GM18951 (cell line): ENCODE data around the gene RASGRP4.
"Not testable (repeated sequence)": the region's sequence is repeated elsewhere in the genome, so short reads cannot be mapped to it uniquely, and the experiment has no call there.

ENCODE experiments used
- POLR2A ChIP-seq: IDR thresholded peaks from 4 replicates; pipeline ENCODE4 v1.6.1; 2011; ENCODE audit warnings: mild to moderate bottlenecking; ENCODE audit not compliant: insufficient read length, insufficient read depth; ENCODE audit errors: extremely low read depth
- in situ Hi-C: fragments of 300-500 bp; cut with MboI; formaldehyde crosslinking; loops from one replicate; pipeline ENCODE4 v1.12.0; 2022; ENCODE audit warnings: low sequenced_read_pairs, mixed read lengths, inconsistent platforms; ENCODE audit not compliant: unreplicated experiment

Gene RASGRP4

DNA sequence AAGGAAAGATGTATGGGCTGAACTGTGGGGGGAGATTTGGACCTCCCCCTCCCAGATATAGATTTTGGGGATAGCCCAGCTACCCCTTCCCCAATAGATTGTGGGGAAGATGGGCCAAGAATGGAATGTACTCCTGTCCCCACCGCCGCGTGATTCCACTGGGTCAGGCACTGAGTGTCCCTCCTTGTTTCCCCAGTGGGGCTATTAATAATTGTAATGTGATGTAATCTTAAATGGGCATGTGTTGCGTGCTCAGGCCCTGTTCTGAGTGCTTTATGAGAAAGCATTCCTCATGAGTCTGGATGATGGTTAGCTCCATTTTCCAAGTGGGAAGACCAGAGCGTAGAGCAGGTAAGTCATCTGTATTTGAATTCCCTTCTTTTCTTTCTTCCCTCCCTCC, 50.3 kb downstream of the RASGRP4 start:
- in situ Hi-C loops = no loop called here
- TF ChIP-seq POLR2A = no peak

DNA sequence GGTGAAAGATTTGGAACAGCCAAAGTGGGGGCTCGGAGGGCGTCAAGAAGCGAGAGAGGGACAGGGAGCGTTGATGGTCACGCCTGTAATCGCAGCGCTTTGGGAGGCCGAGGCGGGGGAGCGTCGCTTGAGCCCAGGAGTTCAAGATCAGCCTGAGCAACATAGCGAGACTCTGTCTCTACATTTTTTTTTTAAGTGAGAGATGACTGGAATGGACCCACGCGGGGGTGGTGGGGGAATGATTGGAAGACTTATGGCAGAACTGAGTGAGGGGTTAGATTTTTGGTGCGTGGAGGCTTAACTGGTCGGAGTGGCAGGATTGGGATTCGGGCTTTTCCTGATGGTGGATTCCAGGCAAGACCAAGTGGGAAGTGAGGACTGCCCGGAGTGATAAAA, 50.9 kb downstream of the RASGRP4 start:
- no peak for TF ChIP-seq POLR2A
- in situ Hi-C loops = no loop called here

DNA sequence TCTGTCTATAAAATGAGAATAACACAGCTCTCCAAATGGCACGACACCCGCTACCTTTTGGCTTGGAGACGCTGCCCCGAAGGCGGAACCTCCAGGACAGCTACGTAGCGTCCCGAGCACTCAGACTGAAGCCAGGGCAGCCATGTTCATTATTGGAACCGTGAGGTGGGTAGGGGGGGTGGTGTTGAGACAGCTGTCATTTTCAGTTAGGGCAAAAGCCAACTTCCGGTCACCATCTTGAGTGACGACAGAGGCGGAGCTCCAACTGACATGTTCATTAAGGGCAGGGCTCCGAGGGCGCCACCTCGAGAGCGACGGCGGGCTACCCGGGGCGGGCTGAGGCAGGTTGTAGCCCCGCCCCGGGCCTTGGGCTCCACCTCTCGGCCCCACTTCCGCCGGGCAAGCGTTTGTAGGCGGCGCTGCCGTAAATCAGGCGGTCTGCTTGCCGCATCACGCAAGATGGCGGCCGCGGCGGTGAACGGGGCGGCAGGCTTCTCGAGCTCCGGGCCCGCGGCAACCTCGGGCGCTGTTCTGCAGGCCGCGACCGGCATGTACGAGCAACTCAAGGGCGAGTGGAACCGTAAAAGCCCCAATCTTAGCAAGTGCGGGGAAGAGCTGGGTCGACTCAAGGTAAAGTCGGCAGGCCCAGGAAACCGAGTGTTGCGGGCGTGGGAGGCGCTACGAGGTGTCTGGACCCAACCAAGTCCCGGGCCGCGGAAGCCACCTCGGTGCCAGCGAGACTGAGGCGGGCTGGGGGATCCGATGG, 51.5 kb downstream of the RASGRP4 start, which contains the start of gene PSMD8:
Gene PSMD8, plus strand, starts transcription at position 240 of the 766 bp plus-strand sequence. Its CDS starts 31 bp downstream, at position 271.
- in situ Hi-C loops = no loop called here
- peak; percentile 99 for TF ChIP-seq POLR2A

DNA sequence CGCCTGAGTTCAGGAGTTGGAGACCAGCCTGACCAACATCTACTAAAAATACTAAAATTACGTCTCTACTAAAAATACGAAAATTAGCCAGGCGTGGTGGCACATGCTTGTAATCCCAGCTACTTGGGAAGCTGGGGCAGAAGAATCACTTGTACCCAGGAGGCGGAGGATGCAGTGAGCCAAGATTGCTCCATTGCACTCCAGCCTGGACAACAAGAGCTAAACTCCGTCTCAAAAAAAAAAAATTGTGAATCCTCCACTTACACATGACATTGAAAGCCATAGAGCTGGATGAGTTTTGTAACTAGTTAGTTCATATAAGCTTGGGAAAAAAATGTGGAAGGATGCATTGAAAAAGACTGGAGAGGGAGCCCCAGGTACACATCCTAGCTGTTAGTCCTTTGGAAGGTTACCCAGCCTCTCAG, 52.1 kb downstream of the RASGRP4 start:
- in situ Hi-C loops = no loop called here
- no peak for TF ChIP-seq POLR2A

DNA sequence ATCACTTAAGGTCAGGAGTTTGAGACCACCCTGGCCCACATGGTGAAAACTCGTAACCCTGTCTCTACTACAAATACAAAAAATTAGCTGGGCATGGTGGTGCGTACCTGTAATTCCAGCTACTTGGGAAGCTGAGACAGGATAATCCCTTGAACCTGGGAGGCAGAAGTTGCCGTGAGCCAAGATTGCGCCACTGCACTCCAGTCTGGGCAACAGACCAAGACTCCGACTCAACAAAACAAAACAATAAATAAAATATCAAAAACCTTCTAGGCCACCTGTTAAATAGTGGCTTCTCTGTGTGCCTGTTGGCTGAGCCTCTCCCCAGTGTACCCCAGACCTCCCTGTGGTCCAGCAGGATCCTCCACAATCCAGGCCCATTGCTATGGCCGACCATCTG, 54.9 kb downstream of the RASGRP4 start:
- no peak for TF ChIP-seq POLR2A
- in situ Hi-C loops = no loop called here

DNA sequence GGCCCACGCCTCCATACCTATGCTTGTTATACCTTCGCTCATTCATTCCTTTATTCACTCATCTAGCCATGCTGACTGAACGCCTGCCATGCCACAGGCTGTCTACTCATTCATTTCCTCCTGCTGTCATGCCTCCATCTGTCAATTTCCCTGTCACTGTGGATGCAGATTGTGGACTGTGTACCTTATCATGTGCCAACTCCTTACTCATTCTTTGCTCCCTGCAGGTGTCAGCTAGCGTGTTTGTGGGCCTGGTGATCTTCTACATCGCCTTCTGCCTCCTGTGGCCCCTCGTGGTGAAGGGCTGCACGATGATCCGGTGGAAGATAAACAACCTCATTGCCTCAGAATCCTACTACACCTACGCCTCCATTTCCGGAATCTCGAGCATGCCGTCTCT, 55.7 kb downstream of the RASGRP4 start:
- TF ChIP-seq POLR2A = no peak
- in situ Hi-C loops = no loop called here

DNA sequence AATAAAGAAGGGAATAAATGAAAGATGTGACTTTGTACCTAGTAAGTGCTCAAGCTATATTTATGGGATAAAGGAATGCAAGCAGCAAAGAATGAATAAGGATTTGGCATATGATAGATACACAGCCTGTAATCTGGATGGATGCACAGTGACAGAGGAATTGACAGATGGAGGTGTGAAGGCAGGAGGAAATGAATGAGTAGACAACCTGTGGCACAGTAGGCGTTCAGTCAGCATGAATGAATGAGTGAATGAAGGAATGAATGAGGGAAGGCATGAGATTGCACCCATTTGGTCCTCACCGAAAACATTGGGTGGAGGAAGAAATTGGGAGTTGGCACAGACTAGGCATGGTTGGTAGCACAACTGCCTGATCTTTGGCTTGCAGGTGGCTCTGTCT, 56.4 kb downstream of the RASGRP4 start:
- in situ Hi-C loops = no loop called here
- TF ChIP-seq POLR2A = no peak

DNA sequence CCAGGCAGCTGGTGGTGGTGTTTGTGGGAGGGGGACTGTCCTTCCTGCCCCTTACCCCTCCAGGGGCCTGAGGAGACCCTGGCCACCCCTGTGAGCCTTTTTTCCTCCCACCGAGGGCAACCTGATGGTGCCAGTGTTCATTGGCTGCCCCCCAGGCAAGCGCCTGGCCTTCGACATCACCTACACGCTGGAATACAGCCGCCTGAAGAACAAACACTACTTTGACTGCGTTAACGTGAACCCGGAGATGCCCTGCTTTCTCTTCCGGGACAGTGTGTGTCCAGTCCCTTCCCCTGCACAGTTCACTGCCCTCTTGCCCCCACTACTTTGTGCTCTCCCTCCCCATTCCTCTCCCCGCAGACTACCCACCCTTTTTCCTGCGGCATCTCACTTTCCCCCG, 59.0 kb downstream of the RASGRP4 start:
- TF ChIP-seq POLR2A = no peak
- in situ Hi-C loops = no loop called here

DNA sequence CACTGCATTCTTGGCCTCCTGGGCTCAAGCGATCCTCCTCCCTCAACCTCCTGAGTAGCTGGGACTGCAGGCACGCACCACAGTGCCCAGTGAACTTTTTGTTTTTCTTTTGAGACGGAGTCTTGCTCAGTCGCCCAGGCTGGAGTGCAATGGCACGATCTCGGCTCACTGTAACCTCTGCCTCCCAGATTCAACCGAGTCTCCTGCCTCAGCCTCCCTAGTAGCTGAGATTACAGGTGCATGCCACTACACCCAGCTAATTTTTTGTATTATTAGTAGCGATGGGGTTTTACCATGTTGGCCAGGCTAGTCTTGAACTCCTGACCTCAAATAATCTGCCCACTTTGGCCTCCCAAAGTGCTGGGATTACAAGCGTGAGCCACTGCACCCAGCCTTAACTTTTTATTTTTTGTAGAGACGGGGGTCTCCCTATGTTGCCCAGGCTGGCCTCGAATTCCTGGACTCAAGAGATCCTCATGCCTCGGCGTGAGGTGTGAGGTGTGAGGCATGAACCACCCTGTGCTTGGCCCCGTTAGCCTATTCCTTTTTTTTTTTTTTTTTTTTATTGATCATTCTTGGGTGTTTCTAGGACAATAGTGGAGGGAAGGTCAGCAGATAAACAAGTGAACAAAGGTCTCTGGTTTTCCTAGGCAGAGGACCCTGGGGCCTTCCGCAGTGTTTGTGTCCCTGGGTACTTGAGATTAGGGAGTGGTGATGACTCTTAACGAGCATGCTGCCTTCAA, 62.9 kb downstream of the RASGRP4 start:
- in situ Hi-C loops = not testable (repeated sequence)

DNA sequence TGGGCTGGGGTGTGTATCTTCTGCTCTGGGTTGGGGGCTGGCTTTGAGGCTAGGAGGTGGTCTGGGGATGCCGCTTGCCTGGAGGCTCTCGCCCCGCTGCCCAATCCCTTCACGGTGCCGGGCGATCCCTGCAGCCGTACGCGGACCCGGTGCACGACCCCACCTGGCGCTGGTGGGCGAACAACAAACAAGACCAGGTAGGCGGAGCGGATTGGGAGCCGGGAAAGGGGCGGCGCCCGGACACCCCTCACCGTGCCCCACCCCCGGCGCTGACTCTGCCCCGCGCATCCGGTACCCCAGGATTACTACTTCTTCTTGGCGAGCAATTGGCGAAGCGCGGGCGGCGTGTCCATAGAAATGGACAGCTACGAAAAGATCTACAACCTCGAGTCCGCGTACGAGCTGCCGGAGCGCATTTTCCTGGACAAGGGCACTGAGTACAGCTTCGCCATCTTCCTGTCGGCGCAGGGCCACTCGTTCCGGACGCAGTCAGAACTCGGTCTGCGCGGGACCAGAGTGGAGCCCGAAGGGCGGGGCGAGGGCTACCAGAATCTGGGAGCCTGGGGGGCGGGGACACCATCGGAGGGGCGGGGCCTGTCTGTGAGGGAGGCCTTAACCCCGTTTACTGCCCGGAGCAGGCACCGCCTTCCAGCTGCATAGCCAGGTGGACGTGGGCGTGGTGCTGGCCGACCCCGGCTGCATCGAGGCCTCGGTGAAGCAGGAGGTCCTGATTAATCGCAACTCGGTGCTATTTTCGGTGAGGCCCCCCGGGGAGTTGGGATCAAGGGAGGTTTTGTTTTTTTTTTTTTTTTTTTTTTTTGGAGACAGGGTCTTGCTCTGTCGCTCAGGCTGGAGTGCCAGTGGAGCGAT, 63.7 kb downstream of the RASGRP4 start:
- in situ Hi-C loops = no loop called here
- TF ChIP-seq POLR2A = peak; percentile 27

DNA sequence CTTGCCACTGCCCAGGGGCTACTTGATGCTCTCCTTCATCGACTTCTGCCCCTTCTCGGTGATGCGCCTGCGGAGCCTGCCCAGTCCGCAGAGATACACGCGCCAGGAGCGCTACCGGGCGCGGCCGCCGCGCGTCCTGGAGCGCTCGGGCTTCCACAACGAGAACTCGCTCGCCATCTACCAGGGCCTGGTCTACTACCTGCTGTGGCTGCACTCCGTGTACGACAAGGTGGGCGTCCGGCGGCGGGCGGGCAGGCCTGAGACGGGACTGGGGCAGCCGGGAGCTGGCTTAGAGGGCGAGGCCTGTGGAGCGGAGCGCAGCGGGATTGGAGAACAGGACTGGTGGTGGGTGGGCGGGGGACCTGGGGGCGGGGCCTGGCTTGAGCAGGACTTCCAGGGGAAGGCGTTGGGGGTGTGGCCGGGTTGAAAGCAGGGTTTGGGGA, 64.4 kb downstream of the RASGRP4 start:
- in situ Hi-C loops = no loop called here
- no peak for TF ChIP-seq POLR2A

DNA sequence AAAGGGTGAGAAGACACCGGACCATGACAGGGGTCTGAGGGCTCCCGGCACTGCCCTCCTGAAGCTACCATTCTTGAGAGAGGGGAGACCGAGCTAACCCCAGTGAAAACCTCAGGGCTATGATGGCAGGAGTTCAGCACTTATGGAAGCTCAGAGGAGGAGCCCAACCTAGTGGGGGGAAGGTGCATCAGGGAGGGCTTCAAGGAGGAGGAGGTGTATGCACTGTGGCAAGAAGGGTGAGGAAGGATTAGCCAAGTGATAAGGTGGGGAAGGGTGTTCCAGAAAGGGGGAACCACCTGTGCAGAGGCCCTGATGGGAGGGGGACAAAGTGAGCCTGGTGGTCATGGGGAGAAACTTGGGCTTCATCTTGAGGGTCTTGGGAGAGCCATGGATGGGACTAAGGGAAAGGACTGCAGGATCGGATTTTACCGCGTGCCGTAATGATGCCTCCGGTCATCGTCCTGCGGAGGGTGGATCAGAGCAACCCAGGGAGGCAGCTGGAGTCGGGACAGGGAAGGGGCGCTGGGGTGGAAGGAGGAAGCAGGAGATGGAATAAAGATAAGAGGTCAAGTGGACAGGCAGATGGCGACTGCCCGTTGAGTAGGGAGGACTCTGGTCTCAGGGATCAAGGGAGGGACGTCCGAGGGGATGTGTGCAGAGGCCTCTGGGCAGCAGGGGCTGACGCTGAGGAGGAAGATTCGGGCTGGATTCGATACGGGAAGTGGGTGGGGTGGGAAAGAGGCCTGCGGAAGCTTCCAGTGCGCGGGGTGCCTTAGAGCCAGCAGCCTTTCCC, 65.0 kb downstream of the RASGRP4 start:
- no peak for TF ChIP-seq POLR2A
- in situ Hi-C loops = no loop called here
